ENCODE data around the gene SLC30A3.
"Not testable (repeated sequence)": the region's sequence is repeated elsewhere in the genome, so short reads cannot be mapped to it uniquely, and the experiment has no call there.

Gene SLC30A3, protein sequence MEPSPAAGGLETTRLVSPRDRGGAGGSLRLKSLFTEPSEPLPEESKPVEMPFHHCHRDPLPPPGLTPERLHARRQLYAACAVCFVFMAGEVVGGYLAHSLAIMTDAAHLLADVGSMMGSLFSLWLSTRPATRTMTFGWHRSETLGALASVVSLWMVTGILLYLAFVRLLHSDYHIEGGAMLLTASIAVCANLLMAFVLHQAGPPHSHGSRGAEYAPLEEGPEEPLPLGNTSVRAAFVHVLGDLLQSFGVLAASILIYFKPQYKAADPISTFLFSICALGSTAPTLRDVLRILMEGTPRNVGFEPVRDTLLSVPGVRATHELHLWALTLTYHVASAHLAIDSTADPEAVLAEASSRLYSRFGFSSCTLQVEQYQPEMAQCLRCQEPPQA

DNA sequence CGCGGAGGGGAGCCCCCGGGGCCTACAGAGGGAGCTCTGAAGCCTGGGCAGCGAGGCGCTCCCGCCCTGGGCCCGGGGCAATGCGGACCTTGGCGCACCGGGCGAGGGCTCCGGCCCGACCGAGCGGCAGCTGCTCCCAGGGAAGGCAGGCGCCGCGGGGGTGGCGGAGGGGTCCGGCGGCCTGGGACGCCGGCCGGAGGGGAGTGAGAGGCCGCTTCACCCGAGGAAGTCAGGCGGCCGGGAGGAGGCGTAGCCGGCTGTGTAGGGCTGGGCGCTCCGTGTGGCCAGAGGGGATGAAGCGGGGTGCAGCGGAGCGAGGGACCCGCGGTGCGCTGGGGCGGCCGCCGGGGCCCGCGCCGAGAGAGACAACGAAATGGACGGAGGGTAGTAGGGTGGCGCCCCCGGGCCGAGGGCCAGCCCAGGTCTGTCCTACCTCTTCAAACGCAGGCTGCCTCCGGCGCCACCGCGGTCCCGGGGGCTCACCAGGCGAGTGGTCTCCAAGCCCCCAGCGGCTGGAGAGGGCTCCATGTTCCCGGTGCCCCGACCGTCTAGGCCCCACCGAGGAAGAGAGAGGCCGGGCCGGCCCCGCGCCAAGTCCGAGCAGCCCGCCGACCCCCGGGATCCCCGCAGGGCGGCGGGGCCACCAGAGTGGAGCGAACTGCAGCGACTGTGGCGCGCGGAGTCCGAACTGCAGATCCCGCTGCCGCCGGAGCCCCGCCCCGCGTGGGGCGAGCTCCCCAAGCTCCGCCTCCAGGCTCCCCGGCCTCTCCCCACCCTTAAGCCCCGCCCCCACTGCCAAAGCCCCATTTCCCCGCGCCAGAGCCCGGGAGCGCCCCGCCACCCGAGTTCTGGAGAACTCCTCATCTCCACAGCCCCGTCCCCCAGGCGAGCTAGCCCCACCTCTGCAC, at the start of gene SLC30A3:
Gene SLC30A3, minus strand, starts transcription at position 669 of the 908 bp plus-strand sequence. Its CDS starts 141 bp downstream, at position 528.
- no peak for DNase-seq

DNA sequence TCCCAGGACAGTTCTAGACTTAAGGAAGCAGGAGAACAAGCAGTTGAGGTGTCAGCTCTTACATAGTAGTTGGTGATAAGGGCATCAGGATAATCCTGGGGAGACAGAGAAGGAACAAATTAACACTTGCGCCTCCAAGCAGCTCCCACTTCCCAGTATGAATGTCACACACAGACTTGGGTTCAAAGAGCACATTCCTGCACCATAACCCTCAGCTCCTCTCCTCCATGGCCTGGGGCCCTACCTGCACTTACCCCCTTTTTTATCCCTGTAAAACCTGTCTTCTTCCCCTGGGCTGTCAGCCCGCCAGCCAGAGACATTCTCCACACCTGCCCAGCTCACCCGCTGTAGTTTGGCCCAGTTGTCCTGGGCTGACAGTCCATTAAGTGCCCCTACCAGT, 49.3 kb upstream of the SLC30A3 start:
- DNase-seq, result no peak

DNA sequence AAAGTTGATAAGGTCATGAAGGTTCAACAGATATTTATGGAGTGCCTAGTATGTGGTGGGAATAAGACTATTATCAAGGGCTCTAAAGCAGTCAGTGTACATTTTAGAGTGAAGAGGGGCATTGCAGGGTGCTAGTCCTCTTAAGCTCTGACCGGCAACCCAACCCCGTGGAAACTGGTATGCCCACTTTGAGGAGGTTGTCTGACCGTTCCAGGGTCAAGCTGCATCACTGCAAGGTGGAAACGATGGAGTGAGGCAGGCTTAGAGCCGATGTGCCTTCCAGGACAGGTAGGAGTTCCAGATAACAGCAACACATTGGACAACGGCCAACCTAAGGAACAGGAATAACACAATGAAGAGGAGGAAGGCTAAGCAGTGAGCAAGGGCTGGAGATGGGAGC, 46.8 kb upstream of the SLC30A3 start:
- no peak for DNase-seq

DNA sequence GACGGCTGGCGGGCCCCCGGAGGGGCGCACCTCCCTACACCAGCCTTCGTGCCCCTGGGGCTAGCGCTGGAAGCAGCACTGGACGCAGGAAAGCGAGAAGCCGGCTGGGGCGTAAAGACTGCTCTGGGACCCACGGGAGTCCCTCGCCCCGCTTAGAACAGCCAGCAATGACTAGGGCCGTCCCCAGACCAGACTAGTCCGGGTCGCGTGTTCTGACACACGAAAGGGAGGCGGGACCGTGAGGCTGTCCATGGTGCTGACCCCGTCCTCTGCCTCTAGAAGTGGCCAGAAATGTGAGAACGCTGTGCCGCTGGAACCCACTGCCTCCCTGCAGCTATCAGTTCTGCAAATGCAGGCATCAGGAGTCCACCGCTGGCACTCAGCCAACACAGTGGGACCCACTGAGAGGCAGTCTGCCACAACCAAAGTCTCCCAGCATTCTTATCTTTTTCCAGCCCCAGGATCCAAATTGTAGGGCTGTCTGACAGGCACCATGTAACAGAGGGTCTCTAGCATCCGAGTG, 45.6 kb upstream of the SLC30A3 start, which contains the start of gene UCN:
Gene UCN, minus strand, starts transcription at position 87 of the 523 bp plus-strand sequence. CDS start 550 bp downstream, outside the sequence.
- DNase-seq, result no peak

DNA sequence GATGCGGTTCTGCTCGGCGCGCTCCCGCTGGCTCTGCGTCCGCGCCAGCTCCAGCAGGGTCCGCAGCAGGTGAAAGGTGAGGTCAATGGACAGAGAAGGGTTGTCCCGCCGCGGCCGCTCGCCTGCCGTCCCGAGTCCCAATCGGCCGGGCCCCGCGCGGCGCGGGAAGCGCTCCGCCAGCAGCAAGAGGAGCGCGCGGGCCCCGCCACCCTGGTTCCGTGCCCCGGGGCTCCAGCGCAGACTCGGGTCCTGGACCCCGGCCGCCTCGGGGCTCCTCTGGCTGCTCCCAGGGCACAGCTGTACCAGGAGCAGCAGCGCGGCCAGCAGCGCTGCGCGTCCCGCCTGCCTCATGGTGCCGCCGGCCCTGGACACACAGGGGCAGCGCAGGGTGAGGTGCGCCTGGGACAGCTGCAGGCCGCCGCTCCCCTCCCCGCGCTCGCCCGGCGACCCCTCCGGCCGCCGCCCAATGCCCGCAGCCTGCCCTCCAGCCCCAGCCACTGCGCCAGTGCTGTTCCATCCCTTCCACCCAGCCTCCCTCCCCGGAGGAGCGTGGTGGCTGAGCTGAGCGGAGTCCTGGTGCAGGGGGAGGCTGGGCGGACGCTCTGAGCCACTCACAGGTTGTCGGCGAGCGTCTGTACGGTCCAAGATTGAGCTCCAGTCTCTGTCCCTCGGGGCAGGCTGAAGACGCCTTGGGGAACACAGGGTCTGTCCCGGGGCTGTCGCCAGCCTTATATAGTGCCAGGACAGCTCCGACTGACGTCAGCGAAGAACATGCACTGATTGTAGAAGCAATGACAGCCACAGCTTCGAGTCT, 44.9 kb upstream of the SLC30A3 start:
- no peak for DNase-seq

DNA sequence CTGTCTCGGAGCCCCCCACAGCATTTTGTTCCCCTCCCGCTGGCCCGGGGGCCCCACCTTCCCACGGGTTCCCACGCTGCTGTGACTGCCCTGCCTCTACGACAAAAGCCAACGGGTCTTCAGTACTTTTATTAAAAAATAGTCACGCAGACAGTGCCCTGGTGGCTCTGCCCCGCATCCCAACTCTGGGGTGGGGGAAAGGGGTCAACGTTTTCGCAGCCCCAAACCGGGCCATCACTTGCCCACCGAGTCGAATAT, 44.4 kb upstream of the SLC30A3 start:
- DNase-seq, result no peak

DNA sequence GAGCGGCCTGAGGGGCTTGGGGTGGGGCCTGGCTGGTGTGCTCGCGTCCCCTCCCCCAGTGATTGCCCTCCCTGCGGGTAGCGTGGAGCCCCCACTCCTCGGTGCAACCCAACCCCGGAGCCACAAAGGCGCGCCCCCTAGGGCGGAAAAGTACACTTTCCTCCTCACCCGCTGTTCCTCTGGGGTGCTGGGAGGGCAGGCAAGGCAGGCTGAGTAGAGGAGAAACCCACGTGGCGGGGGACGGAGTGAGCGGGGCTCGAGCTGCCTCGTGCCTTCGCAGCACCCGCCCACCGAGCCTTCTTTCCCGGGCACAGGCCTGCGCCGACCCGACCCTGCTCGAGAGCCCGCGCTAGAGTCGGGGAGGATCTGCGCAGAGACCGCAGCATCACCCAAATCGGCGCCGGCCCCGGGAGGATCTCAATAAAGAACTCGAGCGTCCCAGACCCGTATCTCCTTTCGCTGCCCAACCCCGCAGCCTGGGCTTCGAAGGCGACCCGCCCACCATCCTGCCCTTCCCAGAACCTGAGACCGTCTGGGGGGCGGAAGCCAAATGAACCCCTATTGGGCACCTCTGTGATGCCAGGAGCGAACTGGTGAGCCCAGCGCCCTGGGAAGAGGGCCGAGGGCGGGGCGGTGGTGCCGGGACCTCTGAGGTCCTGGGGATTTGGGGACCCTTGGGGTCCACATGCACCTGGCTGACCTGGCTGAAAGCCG, 43.9 kb upstream of the SLC30A3 start:
- no peak for DNase-seq

DNA sequence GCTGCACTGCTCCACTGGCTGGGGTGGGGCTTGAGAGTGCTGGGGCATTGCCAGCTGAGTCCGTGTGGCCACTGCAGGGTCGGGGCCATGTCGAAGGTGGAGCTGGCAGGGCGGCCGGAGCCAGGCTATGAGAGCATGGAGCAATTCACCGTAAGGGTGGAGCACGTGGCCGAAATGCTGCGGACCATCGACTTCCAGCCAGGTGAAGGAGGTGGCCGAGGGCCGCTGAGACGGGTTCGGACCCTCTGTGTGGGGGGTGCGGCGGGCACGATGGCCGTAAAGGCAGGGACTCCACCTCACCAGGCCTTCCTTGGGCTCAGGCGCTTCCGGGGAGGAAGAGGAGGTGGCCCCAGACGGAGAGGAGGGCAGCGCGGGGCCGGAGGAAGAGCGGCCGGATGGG, 43.3 kb upstream of the SLC30A3 start:
- no peak for DNase-seq

DNA sequence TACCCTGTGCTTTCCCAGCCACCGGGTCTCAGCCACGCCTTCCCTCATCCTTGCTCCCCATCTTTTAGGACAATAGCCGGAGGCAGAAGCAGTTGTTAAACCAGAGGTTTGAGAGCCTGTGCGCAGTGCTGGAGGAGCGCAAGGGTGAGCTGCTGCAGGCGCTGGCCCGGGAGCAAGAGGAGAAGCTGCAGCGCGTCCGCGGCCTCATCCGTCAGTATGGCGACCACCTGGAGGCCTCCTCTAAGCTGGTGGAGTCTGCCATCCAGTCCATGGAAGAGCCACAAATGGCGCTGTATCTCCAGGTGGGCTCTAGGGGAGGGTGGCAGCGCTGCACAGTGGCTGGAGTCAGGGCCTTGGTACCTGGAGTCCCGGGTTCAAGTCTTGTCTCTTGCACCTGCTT, 42.7 kb upstream of the SLC30A3 start:
- no peak for DNase-seq

DNA sequence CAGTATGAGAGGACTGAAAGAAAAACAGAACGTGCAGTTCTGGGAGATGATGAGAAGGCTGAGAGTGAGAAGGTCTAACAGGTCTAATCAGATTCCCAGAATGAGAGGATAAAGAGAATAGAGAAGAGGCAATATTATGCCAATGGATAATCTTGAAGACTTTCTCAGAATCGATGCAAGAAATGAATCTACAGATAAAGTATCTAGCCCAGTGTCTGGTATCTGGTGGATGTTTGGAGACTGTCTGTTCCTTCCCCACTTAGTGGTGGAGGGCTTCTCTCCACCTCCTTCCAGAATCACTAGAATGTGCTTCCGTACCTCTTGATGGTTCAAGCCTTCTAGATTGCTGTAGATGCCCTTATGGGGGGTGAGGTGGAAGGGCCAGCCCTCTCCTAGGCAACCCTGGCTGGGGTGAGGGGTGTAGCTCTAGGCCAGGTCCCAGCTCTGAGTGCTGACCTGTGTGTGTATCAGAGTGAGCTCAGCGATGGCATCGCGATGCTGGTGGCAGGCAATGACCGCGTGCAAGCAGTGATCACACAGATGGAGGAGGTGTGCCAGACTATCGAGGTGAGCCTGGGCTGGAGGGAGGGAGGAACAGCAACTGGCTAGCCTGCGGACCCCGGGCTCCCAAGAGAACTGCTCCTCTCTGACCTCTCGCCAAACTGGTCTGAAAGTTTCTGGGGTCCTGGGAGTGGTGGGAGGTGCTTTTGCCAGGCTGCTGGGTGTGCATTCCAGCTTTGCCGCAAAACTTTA, 41.8 kb upstream of the SLC30A3 start:
- no peak for DNase-seq

DNA sequence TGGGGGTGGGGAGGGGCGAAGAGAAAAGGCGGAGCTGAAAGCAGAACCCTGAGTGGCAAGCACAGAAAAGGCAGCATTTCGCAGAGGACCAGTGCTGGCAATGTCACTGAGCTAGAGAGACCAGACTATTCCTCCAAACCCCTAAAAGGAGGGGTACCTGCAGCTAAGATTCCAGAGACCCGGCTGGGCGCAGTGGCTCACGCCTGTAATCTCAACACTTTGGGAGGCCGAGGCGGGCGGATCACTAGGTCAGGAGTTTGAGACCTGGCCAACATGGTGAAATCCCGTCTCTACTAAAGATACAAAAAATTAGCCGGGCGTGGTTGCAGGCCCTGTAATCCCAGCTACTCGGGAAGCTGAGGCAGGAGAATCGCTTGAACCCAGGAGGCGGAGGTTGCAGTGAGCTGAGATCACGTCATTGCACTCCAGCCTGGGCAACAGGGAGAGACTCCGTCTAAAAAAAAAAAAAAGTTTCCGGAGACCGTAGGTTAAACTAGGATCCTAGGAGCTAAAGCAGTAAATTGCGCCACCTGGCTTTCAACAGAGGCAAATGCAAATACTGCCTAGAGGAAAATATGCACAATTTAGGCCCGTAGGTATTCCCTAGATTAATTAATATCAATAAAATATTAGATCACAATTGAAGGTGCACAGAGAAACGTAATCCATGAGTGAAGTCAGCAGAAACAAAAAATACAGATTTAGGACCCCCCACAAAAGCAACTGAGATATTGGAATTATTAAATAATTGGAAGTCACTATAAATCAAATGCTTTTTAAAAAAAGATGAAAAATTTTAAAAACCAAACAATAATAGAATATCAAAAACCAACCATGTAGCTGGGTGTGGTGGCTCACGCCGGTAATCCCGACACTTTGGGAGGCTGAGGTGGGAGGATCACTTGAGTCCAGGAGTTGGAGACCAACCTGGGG, 40.5 kb upstream of the SLC30A3 start:
- peak; percentile 33 for DNase-seq

DNA sequence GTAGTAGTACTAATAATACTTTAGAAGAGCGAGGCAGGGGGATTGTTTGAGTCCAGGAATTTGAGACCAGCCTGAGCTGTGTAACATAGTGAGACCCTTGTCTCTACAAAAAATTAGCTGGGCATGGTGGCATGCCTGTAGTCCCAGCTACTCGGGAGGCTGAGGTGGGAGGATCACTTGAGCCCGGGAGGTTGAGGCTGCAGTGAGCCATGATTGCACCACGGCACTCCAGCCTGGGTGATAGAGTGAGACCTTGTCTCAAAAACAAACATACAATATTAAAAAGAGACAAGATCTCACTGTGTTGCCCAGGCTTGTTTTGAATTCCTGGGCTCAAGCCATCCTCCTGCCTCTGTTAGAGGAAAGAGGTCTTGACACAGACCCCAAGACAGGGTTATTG, 37.8 kb upstream of the SLC30A3 start:
- not testable (repeated sequence) for DNase-seq

DNA sequence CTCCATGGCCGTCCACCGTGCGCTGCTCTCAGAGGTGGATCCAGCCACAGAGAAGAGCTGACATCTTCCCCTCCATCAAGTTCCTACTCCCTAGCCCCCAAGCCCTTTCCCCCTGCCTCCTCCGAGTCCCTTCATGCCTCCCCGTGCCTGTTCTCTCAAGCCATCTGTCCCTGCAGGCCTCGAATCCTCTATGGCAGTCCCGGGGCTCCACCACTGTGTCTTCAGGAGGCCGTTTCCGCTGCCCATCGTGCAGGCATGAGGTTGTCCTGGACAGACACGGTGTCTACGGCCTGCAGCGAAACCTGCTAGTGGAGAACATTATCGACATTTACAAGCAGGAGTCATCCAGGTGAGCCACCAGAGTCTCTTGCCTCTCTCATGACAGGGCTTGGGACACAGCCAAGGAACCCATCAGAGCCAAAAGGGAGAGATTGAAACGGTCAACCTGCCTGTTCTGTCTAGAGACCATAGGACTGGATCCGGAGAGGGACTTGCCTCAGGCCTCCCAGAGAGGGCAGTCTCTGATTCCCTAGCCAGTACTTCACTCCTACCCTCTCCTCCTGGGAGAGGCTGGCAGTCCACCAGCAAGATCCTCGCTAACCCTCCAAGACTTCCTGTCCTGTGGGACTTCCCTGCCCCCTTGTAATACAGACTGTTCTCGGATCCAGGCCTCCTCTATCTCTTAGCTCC, 35.7 kb upstream of the SLC30A3 start:
- no peak for DNase-seq

DNA sequence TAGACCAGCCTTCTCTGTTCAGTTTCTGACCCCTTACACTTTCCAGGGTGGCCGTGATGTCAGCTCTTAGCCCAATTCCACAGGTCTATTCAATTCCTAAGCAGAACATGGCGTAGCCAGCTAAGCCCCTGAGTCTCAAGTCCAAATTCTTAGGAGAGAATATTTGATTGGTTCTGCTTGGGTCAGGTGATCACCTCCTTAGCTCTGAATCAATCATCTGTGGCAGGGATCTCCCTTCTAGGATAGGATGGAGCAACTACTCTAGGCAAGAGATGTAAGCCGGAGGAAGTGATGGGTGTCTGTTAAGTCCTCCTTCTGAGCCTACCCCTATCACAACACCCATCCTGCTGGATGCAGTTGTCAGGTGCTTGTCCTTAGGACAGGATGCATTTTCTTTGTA, 34.3 kb upstream of the SLC30A3 start:
- no peak for DNase-seq

DNA sequence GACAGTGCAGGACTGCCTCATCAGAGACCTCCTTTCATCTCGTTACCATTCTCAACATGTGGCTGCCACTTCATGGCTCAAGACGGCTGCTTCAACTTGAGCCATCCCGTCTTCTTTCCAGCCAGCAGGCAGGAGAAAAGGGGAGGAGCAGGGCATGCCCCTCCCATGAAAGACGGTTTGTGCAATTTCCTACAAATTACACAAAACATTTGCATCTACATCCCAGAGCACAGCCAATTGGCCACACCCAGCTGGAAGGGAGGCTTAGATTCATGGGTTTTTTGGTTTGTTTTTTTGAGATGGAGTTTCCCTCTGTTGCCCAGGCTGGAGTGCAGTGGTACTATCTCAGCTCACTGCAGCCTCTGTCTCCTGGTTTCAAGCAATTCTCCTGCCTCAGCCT, 33.6 kb upstream of the SLC30A3 start:
- DNase-seq, result no peak

DNA sequence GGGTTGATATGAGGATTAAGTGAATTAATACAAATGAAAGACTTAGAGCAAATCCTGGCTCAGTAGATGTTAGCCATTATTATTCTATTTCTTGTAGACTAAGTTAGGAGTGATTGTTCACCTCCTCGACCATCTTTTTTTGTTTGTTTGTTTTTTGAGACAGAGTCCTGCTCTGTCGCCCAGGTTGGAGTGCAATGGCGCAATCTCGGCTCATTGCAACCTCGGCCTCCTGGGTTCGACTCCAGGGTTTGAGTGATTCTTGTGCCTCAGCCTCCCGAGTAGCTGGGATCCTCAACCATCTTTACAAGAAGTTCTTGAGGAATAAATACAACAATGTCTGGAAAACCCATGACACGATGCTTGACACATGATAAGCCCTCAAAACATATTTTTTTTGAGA, 32.1 kb upstream of the SLC30A3 start:
- DNase-seq, result no peak

DNA sequence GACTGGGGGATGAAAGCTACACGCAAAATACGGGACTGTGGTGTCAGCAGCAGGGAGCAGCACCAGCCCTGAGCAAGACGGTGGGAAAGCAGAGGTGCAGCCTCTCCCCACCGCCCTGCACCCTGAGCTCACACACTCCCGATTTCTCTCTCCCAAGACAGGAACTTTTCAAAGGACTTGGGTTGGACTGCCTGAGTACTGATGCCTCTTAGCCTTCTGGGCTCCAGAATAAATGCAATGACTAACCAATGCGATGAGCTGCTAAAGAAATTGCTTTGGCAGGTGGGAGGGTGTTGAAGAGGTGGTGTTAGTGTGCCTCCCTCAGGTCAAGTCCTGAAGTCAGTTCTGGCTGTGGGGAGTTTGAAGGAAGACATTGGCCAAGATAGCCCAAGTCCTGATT, 29.0 kb upstream of the SLC30A3 start:
- no peak for DNase-seq

DNA sequence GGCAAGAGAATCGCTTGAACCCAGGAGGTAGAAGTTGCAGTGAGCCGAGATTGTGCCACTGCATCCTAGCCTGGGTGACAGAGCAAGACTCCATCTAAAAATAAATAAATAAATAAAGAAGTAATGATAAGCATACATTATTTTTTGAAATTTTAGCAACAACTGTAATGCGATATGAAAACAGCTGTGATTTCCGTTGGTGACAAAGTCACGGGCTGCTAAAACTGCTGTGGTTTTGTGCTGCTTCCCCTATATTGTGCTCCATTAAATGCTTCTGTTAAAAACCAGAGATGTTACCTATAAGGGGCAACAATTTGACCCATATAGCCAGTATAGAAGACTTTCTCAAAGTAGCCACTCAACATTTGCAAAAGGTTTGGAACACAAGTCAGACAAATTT, 27.7 kb upstream of the SLC30A3 start:
- DNase-seq, result no peak

DNA sequence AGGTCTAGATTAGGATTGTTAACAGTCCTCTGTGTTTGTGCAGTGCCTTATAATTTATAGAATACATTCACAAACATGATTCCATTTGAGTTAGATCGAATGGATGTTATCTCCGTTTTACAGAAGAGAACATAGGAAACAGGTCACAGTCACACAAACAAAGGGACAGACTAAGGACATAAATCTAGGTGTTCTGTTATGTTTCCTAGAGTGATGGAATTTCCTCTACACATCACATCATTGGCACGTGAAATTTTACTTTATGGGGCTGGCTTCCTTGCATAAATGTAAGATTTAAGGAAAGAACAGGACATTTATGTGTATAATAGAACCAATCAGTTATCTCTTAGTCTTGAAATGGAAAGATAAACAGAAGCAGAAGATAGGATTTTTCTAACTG, 25.8 kb upstream of the SLC30A3 start:
- DNase-seq, result no peak

DNA sequence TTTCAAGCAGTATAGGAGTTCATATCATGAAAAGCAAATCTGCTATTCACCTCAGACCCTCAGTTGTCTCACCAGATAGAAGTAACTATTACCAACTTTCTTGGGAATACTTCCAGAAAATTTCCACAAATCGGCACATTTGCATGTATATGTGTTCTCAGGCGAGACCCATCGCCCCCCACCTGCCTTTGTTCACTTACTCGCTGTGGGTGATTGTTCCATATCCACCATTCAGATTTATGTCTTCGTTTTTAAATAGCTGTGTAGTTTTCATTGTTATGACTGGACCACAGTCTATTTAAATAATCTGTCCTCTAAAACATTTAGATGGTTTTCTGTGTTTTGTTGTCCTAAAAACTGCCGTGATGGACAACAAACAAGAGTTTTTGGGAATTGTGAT, 22.6 kb upstream of the SLC30A3 start:
- no peak for DNase-seq
